H7 (cell line): ENCODE data around the gene DIP2C. TPM values are rescaled to one million over a fixed set of nuclear protein-coding genes. Genes with fewer than 3 reads are reported as not detected.
"Not testable (repeated sequence)": the region's sequence is repeated elsewhere in the genome, so short reads cannot be mapped to it uniquely, and the experiment has no call there.

Experiments used
- DNase-seq: peaks from one replicate; pipeline ENCODE4 v3.0.0; 2012
- H3K27me3 ChIP-seq: 2 replicates; pipeline ENCODE4 v1.6.0; 2011; ENCODE audit warnings: mild to moderate bottlenecking, low read length; ENCODE audit not compliant: control insufficient read depth, insufficient read depth
- H3K36me3 ChIP-seq: replicated peaks from 2 replicates; pipeline ENCODE4 v1.5.1; 2011; ENCODE audit warnings: low read length; ENCODE audit not compliant: control insufficient read depth, insufficient read depth
- H3K4me3 ChIP-seq: 2 replicates; pipeline ENCODE4 v1.5.1; 2011; ENCODE audit warnings: low read depth, mild to moderate bottlenecking, control low read depth, low read length, moderate library complexity; ENCODE audit not compliant: insufficient read depth
- total RNA-seq: library from RNA; depleted of rRNA; stranded (reverse); fragments of >200 nt; shearing (Covaris generic); gene quantifications from 2 replicates; pipeline ENCODE4 v1.2.3, GENCODE V29; 2014

The DIP2C gene
- total RNA-seq, 1 experiment from 2014 or later, result 4.8 TPM

DNA sequence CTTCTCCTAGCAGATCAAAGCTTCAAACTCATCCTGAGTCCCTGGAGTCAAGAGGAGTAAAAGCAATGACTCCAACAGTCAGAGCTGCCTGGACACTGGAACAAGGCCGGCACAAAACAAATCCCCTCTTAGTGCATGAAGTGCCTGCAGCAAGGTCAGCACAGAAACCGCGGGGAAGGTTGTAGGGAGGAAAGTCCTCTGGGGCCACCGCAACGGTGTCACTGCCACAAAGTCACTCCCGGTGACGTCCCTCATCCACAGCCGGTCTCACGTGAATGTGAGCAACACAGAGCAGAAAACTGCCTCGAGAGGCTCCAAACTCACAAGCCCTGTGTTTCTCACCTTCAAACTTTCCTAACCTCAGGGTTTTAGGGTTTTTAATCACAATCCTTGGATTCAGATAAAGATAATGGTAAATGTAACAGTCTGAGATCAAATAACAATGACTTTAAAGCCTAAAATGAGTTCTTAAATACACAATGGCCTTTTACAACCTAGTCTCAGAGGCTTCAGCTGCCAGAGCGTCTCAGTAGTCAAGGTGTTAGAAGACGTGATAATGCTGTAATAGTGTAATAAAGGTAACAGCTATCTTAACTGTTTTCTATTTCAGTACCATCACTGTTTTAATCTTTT, 279.9 kb downstream of the DIP2C start:
- Histone ChIP-seq H3K27me3 (no peaks in the 10 kb centered on the region), H3K36me3 (no peaks in the 10 kb centered on the region; the same call in 1 of the 2 replicates), H3K4me3 (no peak overlapping the region)
- DNase-seq, result no peak

GRCh38 chr10:408236-408635, 281.2 kb downstream of the DIP2C start:
- no peaks in the 10 kb centered on the region for H3K27me3 ChIP-seq
- no peaks in the 10 kb centered on the region; the same call in 1 of the 2 replicates for H3K36me3 ChIP-seq
- no peak for DNase-seq
- no peak overlapping the region for H3K4me3 ChIP-seq

- Histone ChIP-seq H3K4me3 (no peak overlapping the region), H3K27me3 (no peaks in the 10 kb centered on the region), H3K36me3 (no peaks in the 10 kb centered on the region; the same call in 1 of the 2 replicates)
- DNase-seq, result no peak
Observed at GRCh38 chr10:406976-407375, 282.5 kb downstream of the DIP2C start.

DNA sequence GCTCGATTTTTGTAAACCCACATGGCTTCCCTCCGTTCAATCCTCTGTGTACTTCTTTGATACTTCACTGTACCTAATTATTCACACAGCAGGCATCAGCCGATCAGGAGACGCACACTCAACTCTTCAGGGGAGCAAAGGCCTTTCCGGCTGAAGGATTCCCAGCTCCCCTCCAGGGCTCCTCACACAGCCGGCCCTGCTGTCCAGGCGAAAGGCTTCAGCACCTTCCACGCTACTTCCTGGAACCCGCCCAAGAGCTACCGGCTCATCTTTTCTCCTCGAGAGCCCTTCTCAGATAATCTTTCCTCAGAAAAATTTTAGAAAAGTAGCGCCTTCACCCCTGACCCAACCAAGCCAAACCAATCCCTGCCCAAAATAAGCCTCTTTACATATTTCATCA, 283.8 kb downstream of the DIP2C start:
- no peaks in the 10 kb centered on the region for H3K27me3 ChIP-seq
- H3K4me3 ChIP-seq, result no peak overlapping the region
- H3K36me3 ChIP-seq, result no peaks in the 10 kb centered on the region; the same call in 1 of the 2 replicates
- no peak for DNase-seq

GRCh38 chr10:404991-405390, 284.5 kb downstream of the DIP2C start:
- H3K27me3 ChIP-seq, result no peaks in the 10 kb centered on the region
- H3K4me3 ChIP-seq, result no peak overlapping the region
- no peak for DNase-seq
- no peaks in the 10 kb centered on the region; the same call in 1 of the 2 replicates for H3K36me3 ChIP-seq

DNA sequence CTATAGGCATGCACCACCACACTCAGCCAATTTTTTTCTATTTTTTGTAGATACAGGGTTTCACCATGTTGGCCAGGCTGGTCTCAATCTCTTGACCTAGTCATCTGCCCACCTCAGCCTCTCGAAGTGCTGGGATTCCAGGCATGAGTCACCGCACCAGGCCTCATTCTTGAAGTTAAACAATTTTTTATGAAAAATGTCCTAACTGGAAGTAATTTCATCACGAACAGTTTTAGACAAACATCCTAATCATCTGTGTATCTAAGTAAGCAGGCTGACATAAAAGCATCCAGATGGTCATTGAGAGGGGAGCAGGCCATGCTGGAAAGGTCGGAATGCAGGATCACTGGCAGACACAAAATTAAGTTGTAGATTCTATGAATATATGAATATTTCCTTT, 285.1 kb downstream of the DIP2C start:
- Histone ChIP-seq H3K4me3 (no peak overlapping the region), H3K36me3 (no peaks in the 10 kb centered on the region; the same call in 1 of the 2 replicates)
- no peak for DNase-seq

DNA sequence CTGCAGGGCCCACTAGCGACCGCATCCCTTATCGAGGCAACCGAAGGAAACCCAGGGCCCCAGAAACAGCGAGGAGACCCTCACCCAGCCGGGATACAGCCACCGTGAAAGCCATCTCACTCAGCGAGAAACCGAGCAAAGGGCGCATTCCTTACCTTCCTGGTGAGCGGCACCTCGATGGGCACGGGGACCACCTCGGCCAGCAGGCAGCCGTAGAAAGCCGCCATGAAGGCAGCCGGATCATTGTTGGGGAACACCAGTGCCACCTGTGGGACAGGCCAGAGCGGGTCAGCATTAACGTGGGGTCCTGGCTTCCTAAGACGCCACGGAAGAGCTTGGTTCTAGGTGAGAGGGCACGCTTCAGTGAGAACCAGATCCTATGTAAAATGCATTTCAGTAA, 290.5 kb downstream of the DIP2C start:
- Histone ChIP-seq H3K27me3 (no peaks in the 10 kb centered on the region), H3K4me3 (no peak overlapping the region), H3K36me3 (no peaks in the 10 kb centered on the region)
- DNase-seq, result no peak

More for the DNA sequence above, 285.1 kb downstream of the DIP2C start:
- H3K27me3 ChIP-seq, result no peaks in the 10 kb centered on the region

- no peak for DNase-seq
- Histone ChIP-seq H3K27me3 (no peaks in the 10 kb centered on the region), H3K36me3 (no peaks in the 10 kb centered on the region), H3K4me3 (no peak overlapping the region)
Observed at GRCh38 chr10:397321-398068, 292.0 kb downstream of the DIP2C start.

- no peaks in the 10 kb centered on the region for H3K27me3 ChIP-seq
- DNase-seq, result no peak
- H3K4me3 ChIP-seq, result no peak overlapping the region
- no peaks in the 10 kb centered on the region for H3K36me3 ChIP-seq
Observed at GRCh38 chr10:396535-397220, 292.8 kb downstream of the DIP2C start.

GRCh38 chr10:396107-396506, 293.4 kb downstream of the DIP2C start:
- H3K4me3 ChIP-seq, result no peak overlapping the region
- no peak for DNase-seq
- H3K36me3 ChIP-seq, result no peaks in the 10 kb centered on the region

DNA sequence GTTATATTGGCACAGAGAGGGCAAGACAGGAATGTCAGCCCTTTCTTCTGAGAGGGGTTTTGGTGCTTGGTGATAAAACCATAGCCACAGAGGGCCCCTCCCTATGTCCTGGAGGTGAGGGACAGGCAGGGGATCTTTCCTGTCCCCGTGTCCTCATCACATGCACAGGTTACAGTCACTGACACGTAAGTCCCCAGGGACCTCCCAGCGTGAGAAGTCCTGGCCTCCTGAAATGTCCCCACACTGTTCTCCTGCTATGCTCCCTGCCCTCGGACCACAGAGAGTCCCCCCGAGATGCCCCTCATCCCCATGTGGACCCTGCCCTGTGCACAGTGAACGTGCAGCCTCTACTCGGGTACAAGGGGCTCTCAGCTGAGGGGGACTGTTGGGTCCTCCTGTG, 293.8 kb downstream of the DIP2C start:
- Histone ChIP-seq H3K36me3 (no peaks in the 10 kb centered on the region), H3K4me3 (no peak overlapping the region), H3K27me3 (no peaks in the 10 kb centered on the region)
- DNase-seq, result no peak

More at GRCh38 chr10:396107-396506, 293.4 kb downstream of the DIP2C start:
- H3K27me3 ChIP-seq, result no peaks in the 10 kb centered on the region

DNA sequence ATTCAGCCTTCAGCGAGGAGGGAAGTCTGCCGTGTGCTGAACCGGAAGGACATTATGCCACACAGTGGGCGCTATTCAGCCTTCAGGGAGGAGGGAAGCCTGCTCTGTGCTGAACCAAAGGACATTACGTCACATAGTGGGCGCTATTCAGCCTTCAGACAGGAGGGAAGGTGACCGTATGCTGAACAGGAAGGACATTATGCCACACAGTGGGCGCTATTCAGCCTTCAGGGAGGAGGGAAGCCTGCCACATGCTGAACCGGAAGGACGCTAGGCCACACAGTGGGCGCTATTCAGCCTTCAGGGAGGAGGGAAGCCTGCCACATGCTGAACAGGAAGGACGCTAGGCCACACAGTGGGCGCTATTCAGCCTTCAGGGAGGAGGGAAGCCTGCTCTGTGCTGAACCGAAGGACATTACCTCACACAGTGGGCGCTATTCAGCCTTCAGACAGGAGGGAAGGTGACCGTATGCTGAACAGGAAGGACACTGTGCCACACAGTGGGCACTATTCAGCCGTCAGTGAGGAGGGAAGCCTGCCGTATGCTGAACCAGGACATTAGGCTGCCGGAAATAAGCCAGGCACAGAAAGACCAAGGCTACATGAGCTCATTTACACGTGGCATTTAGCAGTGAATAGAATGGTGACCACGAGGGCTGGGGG, 294.9 kb downstream of the DIP2C start:
- not testable (repeated sequence) for DNase-seq, H3K27me3 ChIP-seq, H3K4me3 ChIP-seq

GRCh38 chr10:393787-394438, 295.6 kb downstream of the DIP2C start:
- no peak for DNase-seq
- Histone ChIP-seq H3K27me3 (no peaks in the 10 kb centered on the region), H3K4me3 (no peak overlapping the region), H3K36me3 (peaks cover 4% of the 10 kb centered on the region)

More for the DNA sequence above, 294.9 kb downstream of the DIP2C start:
- H3K36me3 ChIP-seq, result not testable (repeated sequence)

DNA sequence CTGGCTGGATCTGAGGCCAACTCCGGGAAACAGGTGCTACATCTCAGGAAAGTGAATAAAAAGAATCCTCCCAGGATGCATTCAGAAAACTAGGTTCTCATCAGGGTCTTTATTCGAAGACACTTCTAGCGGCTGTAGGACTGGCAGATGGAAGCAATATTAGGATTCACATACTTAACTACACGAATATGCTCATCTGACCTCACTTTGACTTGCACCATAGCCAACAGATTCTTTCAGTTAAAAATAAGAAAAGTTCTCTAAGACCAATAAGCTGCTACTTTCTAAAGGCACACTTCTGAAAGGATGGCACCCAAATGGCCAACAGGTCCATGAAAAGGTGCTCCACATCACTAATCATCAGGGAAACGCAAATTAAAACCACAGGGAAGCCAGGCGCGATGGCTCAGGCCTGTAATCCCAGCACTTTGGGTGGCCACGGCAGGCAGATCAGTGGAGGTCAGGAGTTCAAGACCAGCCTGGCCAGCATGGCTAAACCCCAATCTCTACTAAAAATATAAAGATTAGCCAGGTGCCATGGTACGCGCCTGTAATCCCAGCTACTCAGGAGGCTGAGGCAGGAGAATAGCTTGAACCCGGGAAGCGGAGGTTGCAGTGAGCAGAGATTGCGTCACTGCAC, 296.2 kb downstream of the DIP2C start:
- Histone ChIP-seq H3K27me3 (no peaks in the 10 kb centered on the region), H3K36me3 (peaks cover 4% of the 10 kb centered on the region), H3K4me3 (no peak overlapping the region)
- no peak for DNase-seq
